GM23338 (cell line): ENCODE measurements around the gene STX16. TPM values are rescaled to one million over a fixed set of nuclear protein-coding genes. Genes with fewer than 3 reads are reported as not detected.

Experiments used
- ATAC-seq: fragments of 200-7000 bp; cut with Tn5 transposase; 3 replicates; pipeline ENCODE4 v1.9.1; 2020
- DNase-seq: peaks from one replicate; pipeline ENCODE4 v3.0.0-alpha.2; 2015; ENCODE audit warnings: low spot score
- H2AFZ ChIP-seq: fragments of 200-600 bp; sonication (generic); 2 replicates; pipeline ENCODE4 v1.8.0; 2016; ENCODE audit warnings: antibody characterized with exemption, mild to moderate bottlenecking, moderate library complexity
- H3F3A ChIP-seq: fragments of 200-600 bp; sonication (generic); replicated peaks from 2 replicates; pipeline ENCODE4 v1.8.0; 2017; ENCODE audit warnings: antibody characterized with exemption, mixed run types, low read depth
- H3K27ac ChIP-seq: fragments of 200-600 bp; sonication (generic); 2 replicates; pipeline ENCODE4 v1.6.1; 2016; ENCODE audit warnings: low read depth
- H3K27me3 ChIP-seq: fragments of 200-600 bp; sonication (generic); 2 replicates; pipeline ENCODE4 v1.8.0; 2016; ENCODE audit warnings: mild to moderate bottlenecking, mixed run types, moderate library complexity; ENCODE audit not compliant: insufficient read depth
- H3K36me3 ChIP-seq: fragments of 200-600 bp; sonication (generic); 2 replicates; pipeline ENCODE4 v1.8.0; 2016; ENCODE audit warnings: mild to moderate bottlenecking; ENCODE audit not compliant: insufficient read depth
- H3K4me1 ChIP-seq: fragments of 200-600 bp; sonication (generic); 2 replicates; pipeline ENCODE4 v1.8.0; 2016; ENCODE audit warnings: mild to moderate bottlenecking, moderate library complexity; ENCODE audit not compliant: insufficient read depth
- H3K4me2 ChIP-seq: fragments of 200-600 bp; sonication (generic); 2 replicates; pipeline ENCODE4 v1.7.1; 2017; ENCODE audit warnings: mixed run types
- H3K4me3 ChIP-seq: fragments of 200-600 bp; sonication (generic); 2 replicates; pipeline ENCODE4 v1.6.1; 2016; ENCODE audit warnings: mixed run types
- H3K79me2 ChIP-seq: fragments of 200-600 bp; sonication (generic); replicated peaks from 2 replicates; pipeline ENCODE4 v1.8.0; 2017; ENCODE audit warnings: mild to moderate bottlenecking; ENCODE audit not compliant: insufficient read depth
- H3K9me2 ChIP-seq: fragments of 200-600 bp; sonication (generic); 2 replicates; pipeline ENCODE4 v1.8.0; 2017; ENCODE audit not compliant: insufficient read depth
- H4K20me1 ChIP-seq: fragments of 200-600 bp; sonication (generic); replicated peaks from 2 replicates; pipeline ENCODE4 v1.8.0; 2017; ENCODE audit warnings: mild to moderate bottlenecking; ENCODE audit not compliant: insufficient read depth
- H3K27ac Mint-ChIP-seq: 2 replicates; pipeline ENCODE4 v1.8.0; 2020; ENCODE audit warnings: inconsistent platforms, mild to moderate bottlenecking, moderate library complexity, mixed read lengths
- H3K27me3 Mint-ChIP-seq: 3 replicates; pipeline ENCODE4 v1.8.0; 2022; ENCODE audit warnings: low read depth, mild to moderate bottlenecking, moderate library complexity, mixed read lengths, inconsistent platforms; ENCODE audit not compliant: insufficient read depth, poor library complexity
- H3K36me3 Mint-ChIP-seq: 3 replicates; pipeline ENCODE4 v1.8.0; 2021; ENCODE audit warnings: low read depth, mild to moderate bottlenecking, inconsistent platforms, moderate library complexity, mixed read lengths
- H3K4me1 Mint-ChIP-seq: 3 replicates; pipeline ENCODE4 v1.8.0; 2020; ENCODE audit warnings: mild to moderate bottlenecking, inconsistent platforms, mixed read lengths
- H3K4me3 Mint-ChIP-seq: 3 replicates; pipeline ENCODE4 v1.8.0; 2021; ENCODE audit warnings: moderate library complexity, mild to moderate bottlenecking, inconsistent platforms, mixed read lengths
- H3K9me3 Mint-ChIP-seq: 3 replicates; pipeline ENCODE4 v1.8.0; 2020; ENCODE audit warnings: moderate library complexity, mild to moderate bottlenecking, inconsistent platforms, mixed read lengths
- CREB1 ChIP-seq: fragments of 250-450 bp; sonication (Bioruptor Pico); IDR thresholded peaks from 2 replicates; pipeline ENCODE4 v1.5.0; 2020; ENCODE audit warnings: low read depth, mild to moderate bottlenecking, moderate library complexity
- CTCF ChIP-seq, 2 experiments: fragments of 200-600 bp in 1 of 2; sonication (generic) in 1 of 2; conservative IDR thresholded peaks; 2 replicates each; pipeline versions ENCODE4 v1.5.1 to v1.6.1; 2016 to 2017; ENCODE audit warnings: antibody characterized with exemption in 2 of 2, low read depth in 2 of 2, mild to moderate bottlenecking in 2 of 2, moderate library complexity in 1 of 2
- ETS1 ChIP-seq: IDR thresholded peaks from 2 replicates; pipeline ENCODE4 v1.6.1; 2016; ENCODE audit warnings: antibody characterized with exemption
- EZH2 ChIP-seq: fragments of 200-600 bp; sonication (generic); IDR thresholded peaks from one replicate; pipeline ENCODE4 v1.8.0; 2017; ENCODE audit warnings: antibody characterized with exemption, mild to moderate bottlenecking, low read depth; ENCODE audit not compliant: unreplicated experiment
- EZH2phosphoT487 ChIP-seq: fragments of 200-600 bp; sonication (generic); IDR thresholded peaks from one replicate; pipeline ENCODE4 v1.8.1; 2018; ENCODE audit warnings: antibody characterized with exemption; ENCODE audit not compliant: unreplicated experiment
- JUNB ChIP-seq: IDR thresholded peaks from one replicate; pipeline ENCODE4 v1.6.1; 2016; ENCODE audit warnings: antibody characterized with exemption; ENCODE audit not compliant: unreplicated experiment
- NANOG ChIP-seq: IDR thresholded peaks from 2 replicates; pipeline ENCODE4 v1.6.1; 2016; ENCODE audit warnings: antibody characterized with exemption, borderline replicate concordance
- POLR2AphosphoS5 ChIP-seq: IDR thresholded peaks from 2 replicates; pipeline ENCODE4 v1.6.1; 2016; ENCODE audit warnings: antibody characterized with exemption, low read depth
- REST ChIP-seq: IDR thresholded peaks from one replicate; pipeline ENCODE4 v1.6.1; 2018; ENCODE audit warnings: antibody characterized with exemption; ENCODE audit not compliant: unreplicated experiment
- STAT1 ChIP-seq: IDR thresholded peaks from one replicate; pipeline ENCODE4 v1.6.1; 2016; ENCODE audit warnings: antibody characterized with exemption; ENCODE audit not compliant: unreplicated experiment
- ZNF114 ChIP-seq: fragments of 250-450 bp; sonication (Bioruptor Pico); IDR thresholded peaks from 2 replicates; pipeline ENCODE4 v1.5.0; 2020; ENCODE audit warnings: mild to moderate bottlenecking, moderate library complexity
- ZNF331 ChIP-seq: fragments of 250-450 bp; sonication (Bioruptor Pico); IDR thresholded peaks from 2 replicates; pipeline ENCODE4 v1.5.0; 2020; ENCODE audit warnings: low read depth, mild to moderate bottlenecking, moderate library complexity
- ZNF462 ChIP-seq: fragments of 250-450 bp; sonication (Bioruptor Pico); IDR thresholded peaks from 2 replicates; pipeline ENCODE4 v1.5.0; 2020; ENCODE audit warnings: mild to moderate bottlenecking, moderate library complexity
- polyA plus RNA-seq: library from polyadenylated mRNA; unstranded; fragments of >200 nt; fragmentation: Nextera tagmentation; extraction: Ambion mirVana; gene quantifications from 2 replicates; pipeline ENCODE4 v1.2.1, GENCODE V29; 2016
- total RNA-seq: library from RNA; depleted of rRNA; stranded (reverse); fragments of >200 nt; shearing (Covaris generic); gene quantifications from 2 replicates; pipeline ENCODE4 v1.2.3, GENCODE V29; 2014

STX16 gene
- total and polyA plus RNA-seq, 2 experiments from 2014 or later, result 31.2 to 70.5 TPM

- ATAC-seq (no peak), DNase-seq (no peak)
- Histone ChIP-seq H3K36me3 (no peaks in the 10 kb centered on the region; the same call in 1 of the 2 replicates), H3K79me2 (no peaks in the 10 kb centered on the region), H3K27me3 (no peaks in the 10 kb centered on the region), H2AFZ (no peak overlapping the region), H3K4me1 (peaks cover 20% of the 10 kb centered on the region), H3K4me2 (no peak overlapping the region), H3K27ac (no peak overlapping the region), H3K4me3 (no peak overlapping the region), H3K9me2 (no peaks in the 10 kb centered on the region), H4K20me1 (no peaks in the 10 kb centered on the region), H3F3A (peaks cover 20% of the 10 kb centered on the region)
- H3K4me1 Mint-ChIP-seq, result peaks cover 30% of the 10 kb centered on the region
- H3K36me3 Mint-ChIP-seq, result peaks cover 24% of the 10 kb centered on the region
- H3K4me3 Mint-ChIP-seq, result no peak overlapping the region
- H3K9me3 Mint-ChIP-seq, result no peaks in the 10 kb centered on the region
- H3K27me3 Mint-ChIP-seq, result peaks cover 10% of the 10 kb centered on the region
- H3K27ac Mint-ChIP-seq, result no peak overlapping the region
- TF ChIP-seq CTCF (conservative IDR thresholded peaks at IDR 0.05; ENCODE audit: low read depth in 2 of 2), result no peak
- no peak for TF ChIP-seq EZH2
- TF ChIP-seq STAT1, result no peak
- TF ChIP-seq CREB1 (CRISPR knock-in tag), result no peak
- no peak for TF ChIP-seq JUNB
- TF ChIP-seq EZH2phosphoT487, result no peak
- no peak for TF ChIP-seq POLR2AphosphoS5
- TF ChIP-seq ZNF462 (CRISPR knock-in tag), result no peak
- no peak for TF ChIP-seq ETS1
- no peak for TF ChIP-seq REST
- no peak for TF ChIP-seq NANOG
- no peak for TF ChIP-seq ZNF114 (CRISPR knock-in tag)
- TF ChIP-seq ZNF331 (CRISPR knock-in tag), result no peak
Measured at GRCh38 chr20:58695895-58696375, 44.9 kb downstream of the STX16 start.
